ENCODE results near the gene PPIB.

Gene PPIB

DNA sequence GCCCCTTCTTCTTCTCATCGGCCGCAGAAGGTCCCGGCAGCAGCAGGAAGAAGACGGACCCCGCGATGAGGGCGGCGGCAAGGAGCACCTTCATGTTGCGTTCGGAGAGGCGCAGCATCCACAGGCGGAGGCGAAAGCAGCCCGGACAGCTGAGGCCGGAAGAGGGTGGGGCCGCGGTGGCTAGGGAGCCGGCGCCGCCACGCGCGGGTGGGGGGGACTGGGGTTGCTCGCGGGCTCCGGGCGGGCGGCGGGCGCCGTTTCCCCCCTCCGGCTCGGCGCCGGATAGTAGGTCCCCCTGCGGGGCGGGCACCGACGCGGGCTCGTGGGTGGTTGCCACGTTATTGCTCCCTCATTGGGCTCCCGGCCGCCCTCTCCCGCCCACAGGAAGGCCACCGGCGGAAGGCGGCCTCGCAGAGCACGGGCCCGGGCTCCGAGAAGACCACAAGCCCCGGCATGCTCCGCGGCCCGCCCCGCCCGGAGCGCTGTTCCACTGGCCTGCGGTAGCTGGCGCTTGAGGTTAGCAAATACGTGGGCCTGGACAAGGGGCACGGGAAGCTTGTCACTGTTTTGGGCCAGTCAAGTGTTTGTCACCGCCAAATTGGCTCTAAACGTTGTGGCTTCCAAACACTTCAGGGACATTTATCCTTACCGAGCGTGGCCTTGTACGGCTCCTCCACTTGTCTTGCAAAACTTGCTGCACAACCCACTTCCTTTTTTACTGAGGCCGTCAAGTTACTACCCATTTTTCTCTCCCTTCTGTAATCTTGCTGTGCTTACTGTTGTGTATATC is at the start of gene PPIB:
TSS of gene PPIB (minus strand) at position 154 of the 790 bp plus-strand sequence. CDS start at position 118, 36 bp downstream.
- no peaks in the 10 kb centered on the region for H3K9me3 ChIP-seq (ENCODE audit: low read length)
- H3K4me1 ChIP-seq (ENCODE audit: insufficient read depth, low read length) = peaks cover 17% of the 10 kb centered on the region
- H3K27me3 ChIP-seq (ENCODE audit: insufficient read depth, low read length) = no peaks in the 10 kb centered on the region
- H3K36me3 ChIP-seq (ENCODE audit: insufficient read depth, low read length) = peaks cover 22% of the 10 kb centered on the region
- H2AFZ ChIP-seq (ENCODE audit: low read depth, low read length) = peak within 1 kb of the TSS; percentile 85
- H3K4me3 ChIP-seq (ENCODE audit: low read length) = peak within 1 kb of the TSS; percentile 99

DNA sequence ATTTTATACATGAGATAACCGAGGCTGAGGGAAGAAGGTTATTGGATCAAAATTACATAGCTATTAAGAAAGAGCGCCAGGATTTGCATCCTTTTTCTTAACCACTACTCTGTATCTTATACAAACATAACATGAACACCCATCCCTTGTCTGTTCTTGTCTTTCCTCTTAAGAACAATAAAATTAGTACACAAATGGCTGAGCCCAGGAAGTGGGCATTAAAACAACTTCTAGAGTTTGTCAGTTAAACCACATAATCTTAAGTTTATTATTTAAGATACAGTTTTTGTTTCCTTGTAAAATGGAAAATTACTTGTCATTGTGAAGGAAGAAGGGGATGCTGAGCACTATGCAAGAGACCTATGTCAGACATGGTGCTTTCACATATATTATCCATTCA is 48.9 kb upstream of the PPIB start:
- no peaks in the 10 kb centered on the region for H3K4me1 ChIP-seq (ENCODE audit: insufficient read depth, low read length)
- no peaks in the 10 kb centered on the region for H3K27me3 ChIP-seq (ENCODE audit: insufficient read depth, low read length)
- H3K36me3 ChIP-seq (ENCODE audit: insufficient read depth, low read length) = peaks cover 16% of the 10 kb centered on the region
- no peak overlapping the region for H2AFZ ChIP-seq (ENCODE audit: low read depth, low read length)
- H3K9me3 ChIP-seq (ENCODE audit: low read length) = no peaks in the 10 kb centered on the region
- H3K4me3 ChIP-seq (ENCODE audit: low read length) = no peak overlapping the region

DNA sequence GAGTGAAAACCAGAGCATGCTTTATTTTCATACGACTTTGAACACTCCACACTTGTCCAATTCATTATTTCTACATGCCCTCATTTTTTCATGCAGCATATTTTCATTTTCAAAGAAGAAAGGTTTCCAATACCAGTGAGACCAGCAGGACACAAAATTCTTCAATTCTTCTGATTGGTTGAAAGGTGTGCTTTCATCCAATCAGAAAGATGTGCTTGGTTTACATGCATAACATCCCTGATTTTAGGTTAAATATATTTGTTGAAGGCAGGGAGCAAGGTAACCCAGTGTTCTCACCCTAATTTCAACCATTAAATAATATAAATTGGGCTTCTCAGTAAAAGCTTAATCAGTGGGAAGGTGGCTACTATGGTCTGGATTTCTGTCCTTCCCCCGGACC is 47.5 kb upstream of the PPIB start:
- Histone ChIP-seq H2AFZ (ENCODE audit: low read depth, low read length) (no peak overlapping the region), H3K4me3 (ENCODE audit: low read length) (no peak overlapping the region), H3K27me3 (ENCODE audit: insufficient read depth, low read length) (no peaks in the 10 kb centered on the region), H3K4me1 (ENCODE audit: insufficient read depth, low read length) (no peaks in the 10 kb centered on the region), H3K36me3 (ENCODE audit: insufficient read depth, low read length) (peaks cover 16% of the 10 kb centered on the region), H3K9me3 (ENCODE audit: low read length) (no peaks in the 10 kb centered on the region)

DNA sequence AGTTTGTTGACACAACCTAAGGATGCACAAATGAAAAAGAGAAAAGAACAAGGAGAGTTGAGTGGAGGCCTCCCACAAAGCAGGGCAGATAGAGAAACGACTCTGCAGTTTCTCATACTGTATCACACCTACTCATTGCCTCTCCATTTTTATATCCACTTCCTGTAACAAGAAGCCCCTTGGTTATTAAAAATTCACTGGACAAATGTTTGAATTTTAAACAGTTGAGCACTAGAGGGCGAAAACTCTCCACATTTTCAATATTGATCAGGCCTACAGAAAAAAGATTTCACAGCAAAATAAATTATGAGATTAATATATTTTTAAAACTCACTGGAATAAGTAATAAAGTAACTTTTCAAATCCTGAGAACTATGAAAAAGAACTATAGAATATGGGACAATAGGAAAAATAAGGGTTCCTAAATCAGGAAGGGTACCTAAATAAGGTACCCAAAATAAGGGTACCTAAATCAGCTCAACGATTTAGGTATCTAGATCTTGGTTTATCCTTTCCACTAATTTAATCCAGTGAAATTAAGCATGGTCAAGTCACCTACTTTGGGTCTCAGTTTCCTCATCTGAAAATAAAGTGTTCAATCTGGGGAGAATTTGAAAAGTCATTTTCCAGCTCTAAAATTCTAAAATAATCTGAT is 47.0 kb upstream of the PPIB start:
- Histone ChIP-seq H3K9me3 (ENCODE audit: low read length) (no peaks in the 10 kb centered on the region), H2AFZ (ENCODE audit: low read depth, low read length) (no peak overlapping the region), H3K27me3 (ENCODE audit: insufficient read depth, low read length) (no peaks in the 10 kb centered on the region), H3K4me3 (ENCODE audit: low read length) (no peak overlapping the region), H3K4me1 (ENCODE audit: insufficient read depth, low read length) (no peaks in the 10 kb centered on the region), H3K36me3 (ENCODE audit: insufficient read depth, low read length) (peaks cover 16% of the 10 kb centered on the region)

DNA sequence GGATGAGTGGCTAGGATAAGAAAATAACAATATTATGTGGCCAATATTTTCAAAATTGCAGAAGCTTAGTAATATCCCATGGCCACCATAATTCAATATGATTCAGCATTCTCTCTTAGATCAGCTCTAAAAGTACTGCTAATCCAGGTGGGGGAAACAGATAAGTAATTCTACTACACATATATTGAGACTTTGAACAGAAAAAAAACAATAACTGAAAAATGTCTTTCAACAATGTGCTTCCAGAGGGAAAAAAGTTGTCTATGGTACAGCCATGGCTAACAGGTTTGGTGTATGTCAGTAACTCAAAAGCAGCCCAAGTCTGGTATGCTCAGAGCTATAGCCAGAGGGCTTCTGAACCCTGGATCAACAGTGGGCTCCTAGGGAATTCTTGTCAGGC is 42.4 kb upstream of the PPIB start:
- Histone ChIP-seq H3K36me3 (ENCODE audit: insufficient read depth, low read length) (peaks cover 26% of the 10 kb centered on the region), H3K27me3 (ENCODE audit: insufficient read depth, low read length) (no peaks in the 10 kb centered on the region), H3K9me3 (ENCODE audit: low read length) (no peaks in the 10 kb centered on the region), H2AFZ (ENCODE audit: low read depth, low read length) (no peak overlapping the region), H3K4me1 (ENCODE audit: insufficient read depth, low read length) (no peaks in the 10 kb centered on the region), H3K4me3 (ENCODE audit: low read length) (no peak overlapping the region)

DNA sequence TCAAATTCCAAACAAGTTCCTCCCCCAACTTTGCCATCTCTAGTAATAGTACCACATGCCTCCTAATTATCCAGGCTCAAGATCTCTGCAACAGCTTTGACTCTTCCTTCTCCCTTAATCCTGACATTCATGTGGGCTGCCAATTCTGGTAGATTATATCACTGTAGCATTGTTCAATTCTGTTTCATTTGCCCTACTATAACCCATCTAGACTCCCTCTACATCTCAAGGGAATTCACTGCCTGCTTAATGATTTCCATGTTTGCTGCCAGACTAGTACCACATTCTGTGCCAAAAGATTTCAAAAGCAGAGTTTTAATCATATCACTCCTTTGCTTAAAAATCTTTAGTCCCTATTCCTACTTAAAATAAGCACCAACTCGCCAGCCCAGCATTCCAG is 34.6 kb upstream of the PPIB start:
- H2AFZ ChIP-seq (ENCODE audit: low read depth, low read length) = no peak overlapping the region
- no peaks in the 10 kb centered on the region for H3K9me3 ChIP-seq (ENCODE audit: low read length)
- no peaks in the 10 kb centered on the region for H3K4me1 ChIP-seq (ENCODE audit: insufficient read depth, low read length)
- peaks cover 22% of the 10 kb centered on the region for H3K36me3 ChIP-seq (ENCODE audit: insufficient read depth, low read length)
- no peaks in the 10 kb centered on the region for H3K27me3 ChIP-seq (ENCODE audit: insufficient read depth, low read length)
- no peak overlapping the region for H3K4me3 ChIP-seq (ENCODE audit: low read length)

DNA sequence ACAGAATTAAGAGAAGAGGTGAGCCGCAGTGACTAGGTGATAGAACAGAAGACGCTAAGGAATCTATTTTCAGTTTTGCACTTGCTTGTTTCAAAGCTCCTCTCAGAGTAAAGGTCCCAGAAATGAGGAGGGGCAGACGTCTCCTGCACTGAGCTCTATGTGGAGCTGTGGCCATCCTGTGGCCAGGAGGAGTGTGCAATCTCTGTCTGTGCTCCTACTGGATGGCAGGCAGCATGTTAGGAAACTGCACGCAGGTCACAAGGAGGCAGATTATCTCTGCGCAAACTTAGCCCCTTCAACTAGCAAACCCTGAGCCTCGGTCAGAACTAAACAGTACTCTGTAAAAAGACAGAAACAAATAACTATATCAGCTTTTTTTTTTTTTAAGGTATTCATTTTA is 31.1 kb upstream of the PPIB start:
- no peaks in the 10 kb centered on the region for H3K4me1 ChIP-seq (ENCODE audit: insufficient read depth, low read length)
- H3K4me3 ChIP-seq (ENCODE audit: low read length) = no peak overlapping the region
- H2AFZ ChIP-seq (ENCODE audit: low read depth, low read length) = no peak overlapping the region

DNA sequence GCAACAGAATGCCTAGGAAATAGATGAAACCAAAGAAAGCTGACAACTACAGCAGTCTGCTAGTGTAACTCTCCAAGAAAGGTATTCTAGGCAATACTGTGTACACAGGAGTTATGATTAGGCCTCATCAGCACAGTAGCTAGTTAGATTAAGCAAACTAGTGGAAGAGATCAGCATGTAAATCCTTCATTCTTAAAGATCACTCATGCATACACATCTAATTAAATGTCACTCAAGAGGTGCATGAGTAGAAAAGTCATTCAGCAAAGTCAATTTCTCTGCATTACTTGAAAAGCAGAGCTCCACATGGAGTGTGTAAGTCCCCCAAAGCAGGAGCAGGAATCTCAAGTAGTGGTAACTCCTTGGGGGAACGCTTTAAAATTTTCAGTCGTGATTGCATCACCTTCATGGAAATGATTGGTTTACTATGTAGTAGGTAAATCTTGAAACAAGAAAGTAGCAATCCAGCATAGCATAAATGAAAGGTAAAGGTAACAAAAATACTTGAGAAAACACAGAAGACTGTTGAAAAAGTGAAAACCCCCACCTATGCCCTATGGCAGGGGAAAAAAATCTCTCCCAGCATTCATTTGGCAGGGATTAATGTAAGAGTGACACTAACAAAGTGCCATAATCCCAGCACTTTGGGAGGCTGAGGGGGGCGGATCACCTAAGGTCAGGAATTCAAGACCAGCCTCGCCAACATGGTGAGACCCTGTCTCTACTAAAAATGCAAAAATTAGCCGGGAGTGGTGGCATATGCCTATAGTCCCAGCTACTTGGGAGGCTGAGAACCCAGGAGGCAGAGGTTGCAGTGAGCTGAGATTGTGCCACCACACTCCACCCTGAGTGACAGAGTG is 29.4 kb upstream of the PPIB start:
- Histone ChIP-seq H3K27me3 (ENCODE audit: insufficient read depth, low read length) (no peaks in the 10 kb centered on the region), H2AFZ (ENCODE audit: low read depth, low read length) (no peak overlapping the region), H3K36me3 (ENCODE audit: insufficient read depth, low read length) (peaks cover 23% of the 10 kb centered on the region), H3K9me3 (ENCODE audit: low read length) (no peaks in the 10 kb centered on the region), H3K4me1 (ENCODE audit: insufficient read depth, low read length) (no peaks in the 10 kb centered on the region), H3K4me3 (ENCODE audit: low read length) (no peak overlapping the region)

More for the DNA sequence above, 31.1 kb upstream of the PPIB start:
- Histone ChIP-seq H3K27me3 (ENCODE audit: insufficient read depth, low read length) (no peaks in the 10 kb centered on the region), H3K36me3 (ENCODE audit: insufficient read depth, low read length) (peaks cover 11% of the 10 kb centered on the region), H3K9me3 (ENCODE audit: low read length) (no peaks in the 10 kb centered on the region)

DNA sequence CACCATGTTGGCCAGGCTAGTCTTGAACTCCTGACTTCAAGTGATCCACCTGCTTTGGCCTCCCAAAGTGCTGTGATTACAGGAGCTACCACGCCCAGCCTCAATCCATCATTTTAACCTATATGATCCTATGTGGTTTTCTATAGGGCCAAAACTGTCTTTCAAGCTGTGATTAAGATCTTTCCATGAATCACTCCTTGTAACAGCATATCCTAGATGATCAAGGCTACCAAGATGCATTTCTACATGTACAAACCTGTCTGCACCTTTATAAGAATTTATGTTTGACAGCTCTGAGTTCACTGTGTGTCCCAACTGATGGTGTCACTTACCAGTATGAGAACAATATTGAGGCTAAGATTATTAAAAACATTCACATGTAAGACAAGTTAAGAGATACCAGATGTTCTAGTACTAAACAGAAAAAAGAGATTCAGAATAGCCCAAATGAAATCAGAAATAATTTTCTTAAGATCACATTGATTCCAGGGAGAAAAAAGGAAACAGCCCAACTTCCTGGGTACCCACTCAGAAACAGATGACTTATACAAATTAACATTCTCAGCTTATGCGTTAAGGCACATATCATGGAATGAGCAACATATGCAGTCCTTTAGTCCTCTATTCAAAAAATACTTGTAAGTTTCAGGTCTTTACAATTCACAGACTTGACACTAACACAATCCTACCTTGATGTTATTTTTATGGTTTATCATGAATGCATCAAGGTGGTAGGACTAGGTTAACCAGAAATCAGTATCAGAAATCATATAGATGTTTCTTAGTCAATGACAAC is 24.8 kb upstream of the PPIB start:
- Histone ChIP-seq H3K4me3 (ENCODE audit: low read length) (no peak overlapping the region), H3K4me1 (ENCODE audit: insufficient read depth, low read length) (no peaks in the 10 kb centered on the region), H3K9me3 (ENCODE audit: low read length) (no peaks in the 10 kb centered on the region), H3K36me3 (ENCODE audit: insufficient read depth, low read length) (peaks cover 26% of the 10 kb centered on the region), H2AFZ (ENCODE audit: low read depth, low read length) (no peak overlapping the region), H3K27me3 (ENCODE audit: insufficient read depth, low read length) (no peaks in the 10 kb centered on the region)

DNA sequence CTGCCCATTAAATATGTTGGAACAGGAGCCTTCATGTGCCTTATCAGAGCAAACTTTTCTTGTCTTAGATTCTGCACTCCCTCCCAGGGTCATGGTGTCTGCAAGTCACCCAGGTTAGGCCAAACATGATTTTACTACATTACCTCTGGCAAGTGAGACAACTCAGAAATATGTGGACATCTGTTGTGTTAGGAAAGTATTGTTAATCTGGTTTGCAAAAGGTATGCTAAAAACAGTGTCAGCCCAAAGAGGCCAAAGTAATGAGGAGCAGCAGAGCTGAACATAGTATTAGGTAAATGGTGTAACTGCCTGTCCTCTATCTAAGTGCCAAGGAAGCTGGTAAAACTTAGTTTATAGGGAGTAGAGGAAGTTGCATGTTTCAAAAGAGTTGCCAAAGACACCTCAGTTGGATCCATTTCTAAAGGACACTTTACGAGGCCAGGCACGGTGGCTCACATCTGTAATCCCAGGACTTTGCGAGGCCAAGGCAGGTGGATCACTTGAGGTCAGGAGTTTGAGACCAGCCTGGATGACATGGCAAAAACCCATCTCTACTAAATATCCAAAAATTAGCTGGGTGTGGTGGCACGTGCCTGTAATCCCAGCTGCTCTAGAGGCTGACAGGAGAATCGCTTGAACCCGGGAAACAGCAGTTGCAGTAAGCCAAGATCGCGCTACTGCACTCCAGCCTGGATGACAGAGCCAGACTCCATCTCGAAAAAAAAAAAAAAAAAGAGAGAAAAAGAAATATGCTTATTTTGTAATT is 22.5 kb upstream of the PPIB start:
- Histone ChIP-seq H3K27me3 (ENCODE audit: insufficient read depth, low read length) (no peaks in the 10 kb centered on the region), H2AFZ (ENCODE audit: low read depth, low read length) (no peak overlapping the region), H3K36me3 (ENCODE audit: insufficient read depth, low read length) (peaks cover 26% of the 10 kb centered on the region), H3K4me3 (ENCODE audit: low read length) (no peak overlapping the region), H3K4me1 (ENCODE audit: insufficient read depth, low read length) (peaks cover 7% of the 10 kb centered on the region), H3K9me3 (ENCODE audit: low read length) (no peaks in the 10 kb centered on the region)

DNA sequence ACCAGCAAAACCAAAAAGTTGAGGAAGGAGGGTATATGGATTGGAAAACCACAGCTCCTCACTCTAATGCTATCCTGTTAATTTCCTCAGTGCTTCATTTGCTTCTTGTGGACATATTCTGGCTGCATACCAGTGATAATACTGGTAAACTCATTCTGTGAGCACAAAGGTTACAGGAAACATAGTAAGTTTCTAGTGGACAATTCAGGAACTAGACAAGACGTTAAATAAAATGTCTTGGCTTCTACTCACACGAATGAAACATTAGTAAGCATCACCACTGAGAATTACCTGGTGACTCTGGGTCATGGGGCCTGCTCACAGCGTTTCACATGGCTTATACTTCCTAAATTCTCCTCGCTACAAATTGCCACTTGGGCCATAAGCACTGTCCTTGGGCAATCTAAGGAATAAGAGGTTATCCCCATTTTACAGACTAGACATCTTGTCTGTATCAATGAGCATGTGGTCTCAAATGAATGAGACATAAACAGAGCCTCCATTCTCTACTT is 20.1 kb upstream of the PPIB start:
- Histone ChIP-seq H3K4me3 (ENCODE audit: low read length) (no peak overlapping the region), H3K9me3 (ENCODE audit: low read length) (no peaks in the 10 kb centered on the region), H3K27me3 (ENCODE audit: insufficient read depth, low read length) (no peaks in the 10 kb centered on the region), H3K36me3 (ENCODE audit: insufficient read depth, low read length) (peaks cover 27% of the 10 kb centered on the region), H3K4me1 (ENCODE audit: insufficient read depth, low read length) (peaks cover 18% of the 10 kb centered on the region), H2AFZ (ENCODE audit: low read depth, low read length) (no peak overlapping the region)
